ENCODE measurements around the gene OR7A5. TPM values are rescaled to one million over a fixed set of nuclear protein-coding genes. Genes with fewer than 3 reads are reported as not detected.
A peak's percentile ranks its signal among the peaks of the same experiment; 100 is the strongest.

OR7A5 gene
- not detected in 2 replicates for total RNA-seq (2014; rRNA removed)
- Bru-seq, nascent RNA = not detected
- BruChase-seq, experiment 1, labeled RNA remaining after a 6-hour chase = not detected
- not detected for BruChase-seq, experiment 2, labeled RNA remaining after a 2-hour chase
- long read RNA-seq = 0 reads

DNA sequence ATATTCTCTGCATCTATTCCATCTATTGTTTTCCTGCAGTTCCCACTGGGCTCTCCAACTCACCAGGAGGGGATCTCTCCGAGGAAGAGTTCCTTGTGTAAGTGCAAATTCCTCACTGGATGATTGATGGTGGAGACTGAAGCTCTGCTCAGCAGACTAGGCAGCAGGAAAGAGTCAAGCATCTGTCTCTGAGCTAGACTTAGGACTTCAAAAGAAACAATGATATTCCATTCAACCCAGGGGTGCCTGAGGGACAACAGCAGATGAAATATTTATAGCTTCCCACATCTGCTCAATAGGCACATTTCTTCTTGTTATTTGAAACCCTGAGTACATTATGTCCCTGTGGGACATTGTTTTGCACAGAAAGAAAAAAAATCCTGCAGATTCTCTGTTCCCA, at the start of gene OR7A5, which contains the start of gene OR7C1:
TSS of gene OR7A5 (minus strand) at position 175 of the 400 bp plus-strand sequence. CDS start 6,944 bp downstream, outside the sequence.
TSS of gene OR7C1 (minus strand) at position 175 of the 400 bp plus-strand sequence. CDS start 35,049 bp downstream, outside the sequence.
- Histone ChIP-seq H4K20me1 (ENCODE audit: low read length) (no peaks in the 10 kb centered on the region), H3K4me1 (ENCODE audit: insufficient read depth, low read length) (no peaks in the 10 kb centered on the region), H3K4me3 (ENCODE audit: low read length) (no peak within 1 kb of the TSS), H3K79me2 (ENCODE audit: low read length) (no peaks in the 10 kb centered on the region), H2AFZ (ENCODE audit: low read length) (no peak within 1 kb of the TSS), H3K27me3 (ENCODE audit: low read length) (peaks cover 48% of the 10 kb centered on the region), H3K27ac (ENCODE audit: low read length) (no peak within 1 kb of the TSS), H3K9me3 (ENCODE audit: low read length) (no peaks in the 10 kb centered on the region), H3K9ac (ENCODE audit: low read length) (no peak within 1 kb of the TSS), H3K36me3 (ENCODE audit: low read depth, low read length) (no peaks in the 10 kb centered on the region), H3K4me2 (ENCODE audit: low read length) (no peak within 1 kb of the TSS), H3F3A (ENCODE audit: low read length, unreplicated experiment) (no peaks in the 10 kb centered on the region), H3K9me2 (replicated peaks; ENCODE audit: low read length) (no peaks in the 10 kb centered on the region)
- POLR2A ChIA-PET (ENCODE audit: unreplicated experiment) = no interaction called here
- CTCF ChIA-PET = no interaction called here
- ATAC-seq = no peak
- intact Hi-C loops (cut with micrococcal nuclease) = no loop called here
- BruUV-seq (replicated peaks) = no TSS peak
- DNase-seq = no peak
- TF ChIP-seq EZH2phosphoT487 (IDR thresholded peaks at IDR 0.05; ENCODE audit: borderline replicate concordance, low read length) (no peak), EZH2 (IDR thresholded peaks at IDR 0.05; ENCODE audit: low read length, unreplicated experiment) (no peak)
- TF ChIP-seq, protein P1, sequence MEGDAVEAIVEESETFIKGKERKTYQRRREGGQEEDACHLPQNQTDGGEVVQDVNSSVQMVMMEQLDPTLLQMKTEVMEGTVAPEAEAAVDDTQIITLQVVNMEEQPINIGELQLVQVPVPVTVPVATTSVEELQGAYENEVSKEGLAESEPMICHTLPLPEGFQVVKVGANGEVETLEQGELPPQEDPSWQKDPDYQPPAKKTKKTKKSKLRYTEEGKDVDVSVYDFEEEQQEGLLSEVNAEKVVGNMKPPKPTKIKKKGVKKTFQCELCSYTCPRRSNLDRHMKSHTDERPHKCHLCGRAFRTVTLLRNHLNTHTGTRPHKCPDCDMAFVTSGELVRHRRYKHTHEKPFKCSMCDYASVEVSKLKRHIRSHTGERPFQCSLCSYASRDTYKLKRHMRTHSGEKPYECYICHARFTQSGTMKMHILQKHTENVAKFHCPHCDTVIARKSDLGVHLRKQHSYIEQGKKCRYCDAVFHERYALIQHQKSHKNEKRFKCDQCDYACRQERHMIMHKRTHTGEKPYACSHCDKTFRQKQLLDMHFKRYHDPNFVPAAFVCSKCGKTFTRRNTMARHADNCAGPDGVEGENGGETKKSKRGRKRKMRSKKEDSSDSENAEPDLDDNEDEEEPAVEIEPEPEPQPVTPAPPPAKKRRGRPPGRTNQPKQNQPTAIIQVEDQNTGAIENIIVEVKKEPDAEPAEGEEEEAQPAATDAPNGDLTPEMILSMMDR (conservative IDR thresholded peaks at IDR 0.05; ENCODE audit: low read depth, low read length) = no peak

DNA sequence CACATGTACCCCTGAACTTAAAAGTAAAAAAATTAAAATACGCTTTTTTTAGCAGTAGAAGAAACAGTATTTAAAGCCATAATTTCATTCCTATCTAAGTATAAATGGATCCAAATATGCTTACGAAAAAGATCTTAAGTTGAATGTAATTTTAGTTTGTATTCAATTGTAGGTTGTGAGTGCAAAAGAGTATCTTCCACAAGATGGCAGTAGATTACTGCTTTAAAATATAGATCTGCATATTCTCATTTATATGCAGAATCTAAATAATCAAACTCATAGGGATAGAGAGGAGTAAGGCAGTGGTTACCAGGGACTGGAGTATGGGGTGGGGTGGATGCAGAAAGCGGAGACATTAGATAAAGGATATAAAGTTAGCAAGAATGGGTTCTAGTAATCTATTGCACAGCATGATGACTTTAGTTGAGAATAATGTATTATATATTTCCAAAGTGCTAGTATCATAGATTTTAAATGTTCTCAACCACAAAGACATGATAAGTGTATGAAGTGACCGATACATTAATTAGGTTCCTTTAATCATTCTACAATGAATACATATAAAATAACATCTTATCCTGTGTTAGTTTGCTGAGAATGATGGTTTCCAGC, 36.7 kb upstream of the OR7A5 start:
- H3K4me1 ChIP-seq (ENCODE audit: insufficient read depth, low read length) = no peaks in the 10 kb centered on the region
- ChIA-PET POLR2A (ENCODE audit: unreplicated experiment) (no interaction called here), CTCF (interaction anchor here (0.6 kb wide), 1 partner anchor 186 kb away, joined by 6 read pairs; no protein-coding TSS in a partner anchor)
- no peak overlapping the region for H3K4me2 ChIP-seq (ENCODE audit: low read length)
- H3K36me3 ChIP-seq (ENCODE audit: low read depth, low read length) = no peaks in the 10 kb centered on the region
- H3K27me3 ChIP-seq (ENCODE audit: low read length) = peaks cover 53% of the 10 kb centered on the region
- H3K79me2 ChIP-seq (ENCODE audit: low read length) = no peaks in the 10 kb centered on the region
- H3K4me3 ChIP-seq (ENCODE audit: low read length) = no peak overlapping the region
- H2AFZ ChIP-seq (ENCODE audit: low read length) = no peak overlapping the region
- BruUV-seq (replicated peaks) = no TSS peak
- peak; percentile 51; the same call in 1 of the 2 replicates for ATAC-seq
- H3K9me2 ChIP-seq (replicated peaks; ENCODE audit: low read length) = no peaks in the 10 kb centered on the region
- no peak overlapping the region for H3K27ac ChIP-seq (ENCODE audit: low read length)
- no peaks in the 10 kb centered on the region for H3K9me3 ChIP-seq (ENCODE audit: low read length)
- intact Hi-C loops (cut with micrococcal nuclease) = loop anchor here (1.0 to 10.0 kb wide), 3 partner anchors 17 to 279 kb away; no protein-coding TSS in a partner anchor
- peak; percentile 68 for DNase-seq
- no peaks in the 10 kb centered on the region for H3F3A ChIP-seq (ENCODE audit: low read length, unreplicated experiment)
- no peaks in the 10 kb centered on the region for H4K20me1 ChIP-seq (ENCODE audit: low read length)
- H3K9ac ChIP-seq (ENCODE audit: low read length) = no peak overlapping the region
- TF ChIP-seq EZH2 (IDR thresholded peaks at IDR 0.05; ENCODE audit: low read length, unreplicated experiment) = no peak
- no peak for TF ChIP-seq EZH2phosphoT487 (IDR thresholded peaks at IDR 0.05; ENCODE audit: borderline replicate concordance, low read length)
- TF ChIP-seq, protein P1 (conservative IDR thresholded peaks at IDR 0.05; ENCODE audit: low read depth, low read length) = peak; percentile 84

DNA sequence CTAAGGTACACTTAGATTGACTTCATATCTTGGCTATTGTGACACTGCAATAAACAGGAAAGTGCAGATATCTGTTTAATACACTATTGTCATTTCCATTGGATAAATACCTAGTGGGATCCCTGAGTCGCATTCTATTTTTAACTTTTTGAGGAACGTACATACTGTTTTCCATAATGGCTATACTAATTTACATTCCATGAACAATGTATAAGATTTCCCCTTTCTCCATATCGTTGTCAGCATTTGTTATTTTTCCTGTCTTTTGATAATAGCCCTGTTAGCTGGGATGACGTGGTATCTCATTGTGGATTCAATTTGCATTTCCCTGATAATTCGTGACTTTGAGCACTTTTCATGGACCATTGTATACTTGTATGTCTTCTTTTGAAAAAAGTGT, 33.5 kb upstream of the OR7A5 start:
- ChIA-PET POLR2A (ENCODE audit: unreplicated experiment) (no interaction called here), CTCF (interaction anchor here (0.5 kb wide), 1 partner anchor 77 kb away, joined by 12 read pairs; no protein-coding TSS in a partner anchor)
- no peak overlapping the region for H3K9ac ChIP-seq (ENCODE audit: low read length)
- H3F3A ChIP-seq (ENCODE audit: low read length, unreplicated experiment) = no peaks in the 10 kb centered on the region
- H3K79me2 ChIP-seq (ENCODE audit: low read length) = no peaks in the 10 kb centered on the region
- BruUV-seq (replicated peaks) = no TSS peak
- intact Hi-C loops (cut with micrococcal nuclease) = no loop called here
- H3K4me3 ChIP-seq (ENCODE audit: low read length) = no peak overlapping the region
- TF ChIP-seq EZH2 (IDR thresholded peaks at IDR 0.05; ENCODE audit: low read length, unreplicated experiment) = no peak
- no peak for TF ChIP-seq EZH2phosphoT487 (IDR thresholded peaks at IDR 0.05; ENCODE audit: borderline replicate concordance, low read length)
- TF ChIP-seq, protein P1 (conservative IDR thresholded peaks at IDR 0.05; ENCODE audit: low read depth, low read length) = no peak
- H3K36me3 ChIP-seq (ENCODE audit: low read depth, low read length) = no peaks in the 10 kb centered on the region
- H3K4me1 ChIP-seq (ENCODE audit: insufficient read depth, low read length) = no peaks in the 10 kb centered on the region
- H4K20me1 ChIP-seq (ENCODE audit: low read length) = no peaks in the 10 kb centered on the region
- peaks cover 63% of the 10 kb centered on the region for H3K27me3 ChIP-seq (ENCODE audit: low read length)
- no peaks in the 10 kb centered on the region for H3K9me3 ChIP-seq (ENCODE audit: low read length)
- H3K9me2 ChIP-seq (replicated peaks; ENCODE audit: low read length) = no peaks in the 10 kb centered on the region
- H3K4me2 ChIP-seq (ENCODE audit: low read length) = no peak overlapping the region
- DNase-seq = no peak
- ATAC-seq = no peak
- H2AFZ ChIP-seq (ENCODE audit: low read length) = no peak overlapping the region
- no peak overlapping the region for H3K27ac ChIP-seq (ENCODE audit: low read length)
